ENCODE results near the gene ROMO1.
"Not testable (repeated sequence)": the region's sequence is repeated elsewhere in the genome, so short reads cannot be mapped to it uniquely, and the experiment has no call there.

The ROMO1 gene

DNA sequence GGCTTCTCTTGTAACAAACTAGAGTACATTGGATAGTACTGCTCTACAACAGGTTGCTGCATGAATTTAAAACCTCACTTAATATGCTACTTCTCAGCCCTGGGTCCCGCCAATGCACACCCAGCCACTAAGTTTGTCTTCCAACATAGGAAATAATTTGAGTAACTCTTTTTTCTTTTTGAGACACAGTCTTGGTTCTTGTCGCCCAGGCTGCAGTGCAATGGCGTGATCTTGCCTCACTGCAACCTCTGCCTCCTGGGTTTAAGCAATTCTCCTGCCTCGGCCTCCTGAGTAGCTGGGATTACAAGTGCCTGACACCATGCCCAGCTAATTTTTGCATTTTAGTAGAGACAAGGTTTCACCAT is 24.1 kb downstream of the ROMO1 start:
- H3K27ac ChIP-seq (ENCODE audit: low read length), result not testable (repeated sequence)

DNA sequence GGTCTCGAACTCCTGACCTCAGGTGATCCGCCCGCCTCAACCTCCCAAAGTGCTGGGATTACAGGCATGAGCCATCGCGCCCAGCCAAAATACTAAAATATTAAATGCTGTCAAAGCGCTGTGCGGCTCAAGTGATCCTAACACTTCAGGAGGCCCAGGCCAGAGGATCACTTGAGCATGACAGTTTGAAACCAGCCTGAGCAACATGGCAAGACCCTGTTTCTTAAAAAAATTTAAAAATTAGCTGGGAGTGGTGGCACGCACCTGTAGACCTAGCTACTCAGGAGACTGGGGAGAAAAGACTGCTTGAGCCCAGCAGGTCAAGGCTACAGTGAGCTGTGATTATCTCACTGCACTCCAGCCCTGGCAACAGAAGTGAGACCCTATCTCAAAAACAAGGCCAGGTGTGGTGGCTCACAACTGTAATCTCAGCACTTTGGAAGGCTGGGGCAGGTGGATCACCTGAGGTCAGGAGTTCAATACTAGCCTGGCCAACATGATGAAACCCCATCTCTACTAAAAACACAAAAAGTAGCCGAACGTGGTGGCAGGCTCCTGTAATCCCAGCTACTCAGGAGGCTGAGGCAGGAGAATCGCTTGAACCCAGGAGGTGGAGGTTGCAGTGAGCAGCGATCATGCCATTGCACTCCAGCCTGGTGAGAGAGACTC is 24.6 kb downstream of the ROMO1 start:
- peaks cover 54 to 86% of the 10 kb centered on the region in 2 donors for H3K36me3 ChIP-seq (ENCODE audit: control insufficient read depth in 1 of 2, insufficient read depth in 2 of 2, low read length in 2 of 2)
- H3K4me3 ChIP-seq (ENCODE audit: low read depth in 1 of 2, low read length in 2 of 2); H3K9me3 ChIP-seq (ENCODE audit: control insufficient read depth in 1 of 2, low read length in 2 of 2); H3K4me1 ChIP-seq (ENCODE audit: control insufficient read depth in 1 of 2, insufficient read depth in 2 of 2, low read length in 2 of 2); H3K27me3 ChIP-seq (ENCODE audit: low read depth, low read length); H3K27ac ChIP-seq (ENCODE audit: low read length): not testable (repeated sequence)

More for the DNA sequence above, 24.1 kb downstream of the ROMO1 start:
- H3K9me3 ChIP-seq (ENCODE audit: control insufficient read depth in 1 of 2, low read length in 2 of 2); H3K4me3 ChIP-seq (ENCODE audit: low read depth in 1 of 2, low read length in 2 of 2); H3K4me1 ChIP-seq (ENCODE audit: control insufficient read depth in 1 of 2, insufficient read depth in 2 of 2, low read length in 2 of 2); H3K27me3 ChIP-seq (ENCODE audit: low read depth, low read length): not testable (repeated sequence)
- peaks cover 58 to 87% of the 10 kb centered on the region in 2 donors for H3K36me3 ChIP-seq (ENCODE audit: control insufficient read depth in 1 of 2, insufficient read depth in 2 of 2, low read length in 2 of 2)

DNA sequence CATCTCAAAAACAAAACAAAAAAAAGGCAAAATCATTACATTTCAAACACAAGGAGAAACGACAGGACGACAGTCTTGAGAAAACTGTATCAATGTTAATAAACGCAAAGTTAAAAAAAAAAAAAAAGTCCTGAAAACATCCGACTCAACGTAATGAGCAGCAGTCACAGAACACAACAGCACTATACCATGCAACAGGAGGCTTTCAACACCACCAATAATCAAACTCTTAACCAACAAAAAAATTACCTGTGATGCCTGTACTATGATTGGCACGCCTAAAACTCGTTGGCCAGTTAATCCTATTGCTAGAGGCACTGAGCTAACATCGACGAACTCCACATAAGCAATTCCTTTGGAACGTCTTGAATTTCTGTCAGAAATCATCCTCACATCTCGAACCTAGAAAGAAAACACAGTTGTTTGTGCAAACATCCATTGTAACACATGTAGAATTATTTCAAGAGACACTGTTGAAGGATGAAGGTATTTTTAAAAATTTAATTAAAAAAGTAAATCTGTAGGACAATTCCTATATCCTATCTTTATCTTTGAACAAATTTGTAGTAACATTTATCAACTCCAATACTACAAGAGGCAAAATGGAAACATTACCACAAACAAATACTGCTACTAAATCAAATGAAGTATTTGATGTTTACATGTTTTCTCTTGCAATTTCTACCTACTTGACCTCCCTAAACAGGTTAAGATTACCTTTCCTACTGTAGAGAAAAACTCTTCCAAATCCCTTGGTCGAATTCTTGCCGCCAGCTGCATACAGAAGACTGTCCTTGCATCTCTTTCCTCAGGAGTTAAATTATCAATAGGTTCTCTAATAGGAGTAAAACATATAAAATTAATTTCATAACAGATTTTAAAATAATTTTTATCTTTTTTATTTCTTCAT is 25.4 kb downstream of the ROMO1 start:
- Histone ChIP-seq H3K4me1 (ENCODE audit: control insufficient read depth in 1 of 2, insufficient read depth in 2 of 2, low read length in 2 of 2) (peaks cover 0 to 6% of the 10 kb centered on the region in 2 donors), H3K27ac (ENCODE audit: low read length) (no peak overlapping the region), H3K4me3 (ENCODE audit: low read depth in 1 of 2, low read length in 2 of 2) (no peak overlapping the region), H3K36me3 (ENCODE audit: control insufficient read depth in 1 of 2, insufficient read depth in 2 of 2, low read length in 2 of 2) (peaks cover 54 to 84% of the 10 kb centered on the region in 2 donors), H3K27me3 (ENCODE audit: low read depth, low read length) (no peaks in the 10 kb centered on the region), H3K9me3 (ENCODE audit: control insufficient read depth in 1 of 2, low read length in 2 of 2) (no peaks in the 10 kb centered on the region)

DNA sequence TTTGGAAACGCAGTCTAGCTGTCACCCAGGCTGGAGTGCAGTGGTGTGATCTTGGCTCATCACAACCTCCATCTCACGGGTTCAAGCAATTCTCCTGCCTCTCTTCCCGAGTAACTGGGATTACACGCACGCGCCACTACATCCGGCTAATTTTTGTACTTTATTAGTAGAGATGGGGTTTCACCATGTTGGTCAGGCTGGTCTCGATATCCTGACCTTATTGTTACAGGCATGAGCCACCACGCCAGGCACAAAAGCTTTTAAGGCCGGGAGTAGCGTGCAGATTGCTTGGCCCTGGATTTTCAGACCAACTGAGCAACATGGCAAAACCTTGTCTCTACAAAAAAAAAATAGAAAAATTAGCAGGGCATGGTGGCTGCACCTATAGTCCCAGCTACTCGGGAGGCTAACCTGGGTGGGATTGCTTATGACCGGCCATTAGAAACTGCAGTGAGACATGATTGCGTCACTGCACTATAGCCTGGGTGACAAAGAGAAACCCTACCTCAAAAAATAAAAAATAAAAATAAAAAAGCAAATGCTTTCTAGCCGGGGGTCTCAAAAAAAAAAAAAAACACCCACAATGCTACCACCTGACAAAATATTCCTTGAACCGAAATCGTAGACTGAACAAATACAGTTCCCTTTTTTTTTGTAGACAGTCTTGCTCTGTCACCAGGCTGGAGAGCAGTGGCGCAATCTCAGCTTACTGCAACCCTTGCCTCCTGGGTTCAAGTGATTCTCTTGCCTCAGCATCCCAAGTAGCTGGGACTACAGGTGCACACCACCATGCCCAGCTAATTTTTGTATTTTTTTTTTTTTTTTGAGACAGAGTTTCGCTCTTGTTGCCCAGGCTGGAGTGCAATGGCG is 27.9 kb downstream of the ROMO1 start:
- no peak overlapping the region for H3K4me3 ChIP-seq (ENCODE audit: low read depth in 1 of 2, low read length in 2 of 2)
- no peak overlapping the region for H3K27ac ChIP-seq (ENCODE audit: low read length)
- H3K9me3 ChIP-seq (ENCODE audit: control insufficient read depth in 1 of 2, low read length in 2 of 2), result no peaks in the 10 kb centered on the region
- peaks cover 11 to 31% of the 10 kb centered on the region in 2 donors for H3K4me1 ChIP-seq (ENCODE audit: control insufficient read depth in 1 of 2, insufficient read depth in 2 of 2, low read length in 2 of 2)
- no peaks in the 10 kb centered on the region for H3K27me3 ChIP-seq (ENCODE audit: low read depth, low read length)
- H3K36me3 ChIP-seq (ENCODE audit: control insufficient read depth in 1 of 2, insufficient read depth in 2 of 2, low read length in 2 of 2), result peaks cover 59 to 81% of the 10 kb centered on the region in 2 donors

DNA sequence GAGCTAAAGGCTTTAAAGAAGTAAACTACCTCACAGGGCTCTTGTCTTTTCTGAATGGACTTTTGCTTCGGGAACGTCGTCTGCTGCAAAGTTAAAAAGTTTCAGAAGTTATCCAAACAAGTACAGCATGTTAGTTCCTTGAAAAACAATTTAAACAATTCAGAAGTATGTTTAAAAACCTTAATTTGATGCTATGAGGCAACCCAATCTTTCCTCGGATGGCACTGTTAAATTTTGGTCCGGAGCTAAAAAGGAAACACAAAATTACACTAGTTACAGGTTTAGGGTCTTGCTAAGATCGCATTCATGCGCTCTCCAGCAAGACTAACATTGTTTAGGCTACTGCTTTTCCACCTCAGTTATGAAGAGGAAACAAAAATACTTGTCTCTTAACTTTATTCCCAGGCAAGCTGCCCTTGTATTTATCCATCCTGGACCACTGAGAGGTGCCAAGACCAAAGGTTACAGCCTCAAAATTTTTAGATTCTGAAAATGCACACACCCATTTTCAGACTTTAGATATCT is 30.1 kb downstream of the ROMO1 start:
- H3K36me3 ChIP-seq (ENCODE audit: control insufficient read depth in 1 of 2, insufficient read depth in 2 of 2, low read length in 2 of 2), result peaks cover 70 to 82% of the 10 kb centered on the region in 2 donors

DNA sequence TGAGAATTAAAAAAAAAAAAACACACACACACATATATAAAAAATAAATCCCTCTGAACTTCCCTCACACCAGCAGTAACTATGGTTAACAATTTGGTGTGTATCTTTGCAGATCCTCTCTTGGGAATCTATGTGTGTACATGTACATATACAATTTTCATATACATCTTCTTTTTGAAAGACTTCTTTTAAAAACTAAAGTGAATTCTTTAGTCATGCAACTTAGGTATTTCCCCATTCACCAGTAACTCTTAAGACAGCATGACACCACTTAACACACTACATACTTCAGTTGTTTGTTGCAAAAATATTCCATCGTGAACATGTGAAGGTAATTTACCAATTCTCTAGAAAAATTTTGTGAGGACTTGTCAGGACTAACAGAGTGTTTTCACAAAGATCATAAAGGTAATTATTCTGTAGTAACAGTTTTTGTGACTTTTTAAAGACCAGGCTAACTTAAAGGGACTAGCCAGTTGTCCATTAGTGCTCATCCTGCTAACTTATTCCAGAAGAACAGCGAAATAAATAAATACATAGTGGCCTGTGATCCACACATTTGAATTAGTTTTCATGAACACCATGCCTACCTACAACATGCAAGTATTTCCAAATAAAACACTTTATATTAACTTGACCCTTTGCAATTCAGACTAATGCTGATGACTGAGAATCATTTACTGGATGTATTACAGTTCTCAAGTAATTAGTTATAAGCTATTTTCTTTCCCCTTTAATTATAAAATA is 30.8 kb downstream of the ROMO1 start:
- Histone ChIP-seq H3K4me1 (ENCODE audit: control insufficient read depth in 1 of 2, insufficient read depth in 2 of 2, low read length in 2 of 2) (peaks cover 21 to 60% of the 10 kb centered on the region in 2 donors), H3K27me3 (ENCODE audit: low read depth, low read length) (no peaks in the 10 kb centered on the region)

More for the DNA sequence above, 30.1 kb downstream of the ROMO1 start:
- Histone ChIP-seq H3K27me3 (ENCODE audit: low read depth, low read length) (no peaks in the 10 kb centered on the region), H3K9me3 (ENCODE audit: control insufficient read depth in 1 of 2, low read length in 2 of 2) (no peaks in the 10 kb centered on the region), H3K4me1 (ENCODE audit: control insufficient read depth in 1 of 2, insufficient read depth in 2 of 2, low read length in 2 of 2) (peaks cover 21 to 54% of the 10 kb centered on the region in 2 donors), H3K27ac (ENCODE audit: low read length) (no peak overlapping the region), H3K4me3 (ENCODE audit: low read depth in 1 of 2, low read length in 2 of 2) (no peak overlapping the region)

DNA sequence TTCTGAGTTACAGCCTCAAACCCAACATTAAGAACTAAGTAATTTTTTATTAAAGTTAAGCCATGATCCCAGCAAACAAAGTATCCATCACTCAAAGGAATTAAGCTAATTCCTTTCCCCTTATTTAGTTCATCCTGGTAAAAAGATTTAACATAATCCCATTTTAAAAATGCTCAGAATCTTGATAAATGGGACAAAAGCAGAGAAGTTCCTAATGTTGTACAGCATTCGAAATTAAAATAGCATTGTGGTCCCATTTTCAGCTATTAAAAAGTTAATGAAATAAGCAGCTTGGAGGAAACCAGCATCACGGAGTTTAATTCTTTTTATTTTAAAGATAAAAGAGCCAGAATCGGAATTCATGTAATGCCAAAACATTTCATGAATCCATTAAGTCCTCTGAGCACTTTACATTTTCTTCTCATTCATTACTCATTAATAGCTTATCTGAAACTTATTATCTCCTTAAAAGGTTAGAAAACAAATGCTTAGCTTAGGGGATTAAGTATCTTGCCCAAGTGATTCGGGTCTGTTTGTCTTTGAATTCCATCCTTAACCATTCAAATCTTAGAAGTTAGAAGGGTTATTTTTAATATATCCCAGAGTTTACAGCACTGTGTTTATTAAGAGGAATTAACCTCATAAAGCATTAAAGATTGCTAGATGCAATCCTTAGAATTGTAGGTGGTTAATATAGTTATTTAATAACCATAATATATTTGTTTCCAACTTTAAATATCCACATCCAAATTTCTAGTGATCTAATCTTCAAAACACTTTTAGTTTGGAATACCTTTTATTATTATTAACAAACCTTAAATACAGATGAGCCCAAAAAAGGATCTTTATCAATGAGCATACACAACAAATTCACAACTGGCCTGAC is 31.6 kb downstream of the ROMO1 start:
- peaks cover 23 to 69% of the 10 kb centered on the region in 2 donors for H3K4me1 ChIP-seq (ENCODE audit: control insufficient read depth in 1 of 2, insufficient read depth in 2 of 2, low read length in 2 of 2)

More for the DNA sequence above, 30.8 kb downstream of the ROMO1 start:
- no peak overlapping the region for H3K4me3 ChIP-seq (ENCODE audit: low read depth in 1 of 2, low read length in 2 of 2)
- peak overlapping the region; percentile 63 for H3K27ac ChIP-seq (ENCODE audit: low read length)
- no peaks in the 10 kb centered on the region for H3K9me3 ChIP-seq (ENCODE audit: control insufficient read depth in 1 of 2, low read length in 2 of 2)
- H3K36me3 ChIP-seq (ENCODE audit: control insufficient read depth in 1 of 2, insufficient read depth in 2 of 2, low read length in 2 of 2), result peaks cover 73 to 82% of the 10 kb centered on the region in 2 donors

DNA sequence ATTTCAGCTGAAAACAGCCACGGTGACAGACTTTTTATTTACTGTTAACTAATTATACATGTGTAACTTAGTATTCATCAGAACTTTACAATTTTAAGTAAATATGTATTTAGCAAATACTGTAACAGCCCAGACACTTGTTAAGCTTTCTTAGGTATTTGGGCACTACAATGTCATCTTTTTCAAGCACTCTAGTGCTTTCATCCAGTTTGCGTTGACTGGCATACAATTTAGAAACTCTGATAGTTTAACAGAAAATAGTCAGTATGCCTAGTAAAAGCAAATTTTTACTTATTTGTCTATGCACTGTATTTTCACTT is 32.2 kb downstream of the ROMO1 start:
- no peaks in the 10 kb centered on the region for H3K9me3 ChIP-seq (ENCODE audit: control insufficient read depth in 1 of 2, low read length in 2 of 2)
- peaks cover 27 to 75% of the 10 kb centered on the region in 2 donors for H3K4me1 ChIP-seq (ENCODE audit: control insufficient read depth in 1 of 2, insufficient read depth in 2 of 2, low read length in 2 of 2)
- H3K4me3 ChIP-seq (ENCODE audit: low read depth in 1 of 2, low read length in 2 of 2), result no peak overlapping the region
- peaks cover 80 to 84% of the 10 kb centered on the region in 2 donors for H3K36me3 ChIP-seq (ENCODE audit: control insufficient read depth in 1 of 2, insufficient read depth in 2 of 2, low read length in 2 of 2)
- peak overlapping the region; percentile 17 for H3K27ac ChIP-seq (ENCODE audit: low read length)
- no peaks in the 10 kb centered on the region for H3K27me3 ChIP-seq (ENCODE audit: low read depth, low read length)

More for the DNA sequence above, 31.6 kb downstream of the ROMO1 start:
- Histone ChIP-seq H3K36me3 (ENCODE audit: control insufficient read depth in 1 of 2, insufficient read depth in 2 of 2, low read length in 2 of 2) (peaks cover 77 to 84% of the 10 kb centered on the region in 2 donors), H3K27ac (ENCODE audit: low read length) (peak overlapping the region; percentile 63), H3K4me3 (ENCODE audit: low read depth in 1 of 2, low read length in 2 of 2) (no peak overlapping the region), H3K9me3 (ENCODE audit: control insufficient read depth in 1 of 2, low read length in 2 of 2) (no peaks in the 10 kb centered on the region), H3K27me3 (ENCODE audit: low read depth, low read length) (no peaks in the 10 kb centered on the region)

DNA sequence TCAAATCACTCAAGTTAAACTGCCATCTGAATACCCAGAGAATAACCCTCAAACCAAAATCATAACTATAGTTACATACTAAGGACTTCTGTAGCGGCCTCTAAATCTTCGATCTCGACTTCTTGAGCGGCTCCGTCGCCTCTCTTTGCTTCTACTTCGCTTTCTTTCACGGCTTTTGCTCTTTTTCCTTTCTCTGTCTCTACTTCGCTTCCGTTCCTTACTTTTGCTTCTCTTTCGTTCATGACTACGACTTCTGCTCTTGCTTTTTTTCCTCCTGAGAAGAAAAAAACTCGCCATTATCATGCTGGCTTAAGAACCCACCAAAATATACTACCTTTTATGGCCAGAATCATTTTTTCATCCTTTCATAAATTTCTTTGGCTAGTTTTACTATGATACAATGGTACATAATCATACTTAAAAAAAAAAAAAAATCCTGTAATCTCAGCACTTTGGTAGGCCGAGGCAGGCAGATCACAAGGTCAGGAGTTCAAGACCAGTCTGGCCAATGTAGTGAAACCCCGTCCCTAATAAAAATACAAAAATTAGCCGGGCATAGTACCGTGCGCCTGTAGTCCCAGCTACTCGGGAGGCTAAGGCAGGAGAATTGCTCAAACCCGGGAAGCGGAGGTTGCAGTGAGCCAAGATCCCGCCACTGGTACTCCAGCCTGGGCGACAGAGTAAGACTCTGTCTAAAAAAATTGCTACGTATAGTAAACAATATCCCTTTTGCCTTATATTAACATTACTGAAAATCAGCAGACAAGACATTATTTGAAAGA is 32.8 kb downstream of the ROMO1 start:
- peaks cover 76 to 78% of the 10 kb centered on the region in 2 donors for H3K36me3 ChIP-seq (ENCODE audit: control insufficient read depth in 1 of 2, insufficient read depth in 2 of 2, low read length in 2 of 2)
- peaks cover 27 to 81% of the 10 kb centered on the region in 2 donors for H3K4me1 ChIP-seq (ENCODE audit: control insufficient read depth in 1 of 2, insufficient read depth in 2 of 2, low read length in 2 of 2)
- H3K9me3 ChIP-seq (ENCODE audit: control insufficient read depth in 1 of 2, low read length in 2 of 2), result no peaks in the 10 kb centered on the region
- no peak overlapping the region for H3K4me3 ChIP-seq (ENCODE audit: low read depth in 1 of 2, low read length in 2 of 2)
- no peaks in the 10 kb centered on the region for H3K27me3 ChIP-seq (ENCODE audit: low read depth, low read length)
- no peak overlapping the region for H3K27ac ChIP-seq (ENCODE audit: low read length)

Data from muscle layer of duodenum (tissue), 2 donors.